ENCODE data around the gene ZFYVE21. TPM values are rescaled to one million over a fixed set of nuclear protein-coding genes. Genes with fewer than 3 reads are reported as not detected.
A peak's percentile ranks its signal among the peaks of the same experiment; 100 is the strongest.
"Not testable (repeated sequence)": the region's sequence is repeated elsewhere in the genome, so short reads cannot be mapped to it uniquely, and the experiment has no call there.

Gene ZFYVE21
- total and polyA plus RNA-seq, 4 donors, result 52.2 to 86.2 (median 65.2) TPM

DNA sequence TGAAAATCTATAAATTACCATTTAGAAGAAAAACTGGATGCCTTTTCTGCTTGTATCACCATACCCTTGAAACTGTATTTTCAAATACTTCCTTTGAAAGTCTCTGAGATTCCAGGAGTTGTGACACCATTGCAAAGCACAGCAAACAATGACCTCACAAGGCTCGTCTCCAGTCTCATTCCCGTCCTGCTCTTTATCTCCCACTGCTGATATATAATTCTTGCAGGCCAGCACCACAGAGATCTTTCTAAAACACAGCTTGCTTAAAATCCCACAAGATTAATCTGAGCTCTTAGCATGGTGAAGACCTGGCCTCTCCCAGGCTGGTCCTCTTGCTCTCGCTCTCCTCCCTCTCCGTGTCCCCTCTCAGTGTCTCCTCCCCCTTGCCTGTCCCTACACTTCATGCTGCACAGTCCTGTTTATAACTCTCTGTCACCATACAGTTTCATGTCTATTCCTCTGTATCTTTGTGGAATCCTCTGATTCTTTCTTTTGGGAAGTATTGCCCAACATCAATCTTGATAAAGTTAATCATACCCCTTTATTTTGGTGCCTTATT, 51.8 kb downstream of the ZFYVE21 start:
- 71% methylated on average over 4 of the region's 4 CpGs for WGBS (ENCODE audit: insufficient coverage)
- no peak for DNase-seq (ENCODE audit: low read depth in 4 of 6, low spot score in 6 of 6)
- no peaks in the 10 kb centered on the region for H3K9me3 ChIP-seq (ENCODE audit: control insufficient read depth, insufficient read depth, low read length)
- H3K36me3 ChIP-seq (ENCODE audit: control insufficient read depth, insufficient read depth, low read length), result no peaks in the 10 kb centered on the region
- H3K27ac ChIP-seq (ENCODE audit: low read depth, low read length), result no peak overlapping the region
- H3K4me3 ChIP-seq (ENCODE audit: low read depth, low read length), result no peak overlapping the region
- no peaks in the 10 kb centered on the region for H3K4me1 ChIP-seq (ENCODE audit: control insufficient read depth, insufficient read depth, low read length)
- H3K27me3 ChIP-seq (ENCODE audit: control insufficient read depth, insufficient read depth, low read length), result no peaks in the 10 kb centered on the region

DNA sequence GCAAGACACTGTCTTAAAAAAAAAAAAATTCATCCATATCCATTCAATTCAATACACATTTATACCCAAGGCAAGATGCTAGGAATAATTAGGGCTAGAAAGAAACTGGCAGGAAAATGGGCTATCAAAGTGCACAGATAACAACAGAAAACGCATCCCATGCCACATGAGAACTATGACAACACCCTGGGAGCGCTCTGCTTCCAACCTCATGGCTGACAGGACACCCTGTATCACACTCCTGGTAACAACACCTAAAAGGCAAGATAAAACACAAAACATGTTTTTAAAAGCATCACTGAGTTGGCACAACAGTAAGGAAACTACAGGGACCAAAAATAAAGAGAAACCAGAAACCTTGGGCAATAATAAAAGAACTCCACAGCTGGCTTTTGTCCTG, 54.9 kb downstream of the ZFYVE21 start:
- Histone ChIP-seq H3K36me3 (ENCODE audit: control insufficient read depth, insufficient read depth, low read length) (no peaks in the 10 kb centered on the region), H3K27ac (ENCODE audit: low read depth, low read length) (no peak overlapping the region), H3K4me1 (ENCODE audit: control insufficient read depth, insufficient read depth, low read length) (no peaks in the 10 kb centered on the region), H3K9me3 (ENCODE audit: control insufficient read depth, insufficient read depth, low read length) (no peaks in the 10 kb centered on the region), H3K4me3 (ENCODE audit: low read depth, low read length) (no peak overlapping the region), H3K27me3 (ENCODE audit: control insufficient read depth, insufficient read depth, low read length) (no peaks in the 10 kb centered on the region)
- DNase-seq (ENCODE audit: low read depth in 4 of 6, low spot score in 6 of 6), result no peak
- 100% methylated on average over 2 of the region's 2 CpGs for WGBS (ENCODE audit: insufficient coverage)

DNA sequence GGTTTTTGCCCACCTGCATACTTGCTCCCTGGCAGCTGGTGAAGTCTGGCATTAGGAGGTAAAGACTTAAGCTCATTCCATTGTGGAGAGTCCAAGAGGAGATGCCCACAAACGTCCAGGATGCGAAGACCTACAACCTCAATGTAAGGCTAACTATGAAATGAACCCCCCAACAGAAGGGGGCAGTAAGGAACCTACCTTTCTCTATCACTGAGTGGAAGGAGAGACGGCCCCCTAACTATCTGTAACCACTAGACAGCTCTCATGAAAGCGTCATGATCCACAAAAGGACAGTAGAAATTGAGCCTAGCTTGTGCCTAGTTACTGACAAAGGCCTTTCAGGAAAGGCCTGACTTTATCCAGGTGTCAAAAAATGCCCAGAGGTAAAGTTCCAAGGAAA, 55.3 kb downstream of the ZFYVE21 start:
- Histone ChIP-seq H3K36me3 (ENCODE audit: control insufficient read depth, insufficient read depth, low read length) (no peaks in the 10 kb centered on the region), H3K9me3 (ENCODE audit: control insufficient read depth, insufficient read depth, low read length) (no peaks in the 10 kb centered on the region), H3K4me3 (ENCODE audit: low read depth, low read length) (no peak overlapping the region), H3K27me3 (ENCODE audit: control insufficient read depth, insufficient read depth, low read length) (no peaks in the 10 kb centered on the region), H3K27ac (ENCODE audit: low read depth, low read length) (no peak overlapping the region), H3K4me1 (ENCODE audit: control insufficient read depth, insufficient read depth, low read length) (no peaks in the 10 kb centered on the region)
- no peak for DNase-seq (ENCODE audit: low read depth in 4 of 6, low spot score in 6 of 6)
- 71% methylated on average over 1 of the region's 4 CpGs for WGBS (ENCODE audit: insufficient coverage)

DNA sequence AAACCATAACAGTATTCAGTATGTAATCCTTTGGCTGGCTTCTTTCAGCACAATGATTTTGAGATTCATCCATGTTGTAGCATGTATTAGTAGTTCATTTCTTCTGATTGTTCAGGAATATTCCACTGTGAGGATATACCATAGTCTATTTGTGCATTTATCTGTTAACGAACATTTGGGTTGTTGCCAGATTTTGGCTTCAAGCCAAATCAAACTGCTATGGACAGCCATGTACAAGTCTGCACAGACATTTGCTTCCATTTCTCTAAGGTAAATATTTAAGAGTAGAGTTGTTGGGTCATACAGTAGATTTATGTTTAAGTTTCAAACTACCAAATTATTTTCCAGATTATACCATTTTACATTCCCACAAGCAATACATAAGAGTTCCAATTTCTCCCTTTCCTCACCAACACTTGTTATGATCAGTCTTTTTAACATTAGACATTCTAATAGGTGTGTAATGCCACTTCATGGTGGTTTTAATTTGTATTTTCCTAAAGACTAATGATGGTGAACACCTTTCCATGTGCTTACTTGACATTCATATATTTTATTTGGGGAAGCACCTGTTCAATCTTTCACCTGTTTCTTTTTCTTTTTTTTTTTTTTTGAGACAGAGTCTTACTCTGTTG, 56.6 kb downstream of the ZFYVE21 start:
- no peak for DNase-seq (ENCODE audit: low read depth in 4 of 6, low spot score in 6 of 6)
- Histone ChIP-seq H3K27me3 (ENCODE audit: control insufficient read depth, insufficient read depth, low read length) (no peaks in the 10 kb centered on the region), H3K9me3 (ENCODE audit: control insufficient read depth, insufficient read depth, low read length) (no peaks in the 10 kb centered on the region), H3K27ac (ENCODE audit: low read depth, low read length) (no peak overlapping the region), H3K4me3 (ENCODE audit: low read depth, low read length) (no peak overlapping the region), H3K4me1 (ENCODE audit: control insufficient read depth, insufficient read depth, low read length) (no peaks in the 10 kb centered on the region), H3K36me3 (ENCODE audit: control insufficient read depth, insufficient read depth, low read length) (no peaks in the 10 kb centered on the region)
- no CpG with 5 or more reads among the region's 1 CpG for WGBS (ENCODE audit: insufficient coverage)

DNA sequence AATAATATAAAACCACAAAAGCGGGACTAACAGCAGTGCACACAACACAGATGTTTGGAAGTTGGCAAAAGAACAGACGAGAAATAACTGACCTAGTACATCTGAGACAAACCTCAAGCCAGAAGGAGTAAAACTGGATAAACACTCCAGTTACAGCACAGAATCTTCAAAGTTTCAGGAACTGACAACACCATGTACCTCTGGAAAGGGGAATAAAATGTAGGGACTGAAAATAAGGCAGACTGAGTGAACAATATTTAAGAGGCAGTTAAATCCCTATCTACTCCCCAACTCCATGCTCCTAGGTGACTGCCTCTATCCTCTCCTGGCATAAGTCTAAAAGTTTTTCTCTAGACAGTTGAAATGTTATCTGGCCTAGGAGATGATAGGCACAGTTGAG, 57.9 kb downstream of the ZFYVE21 start:
- H3K27ac ChIP-seq (ENCODE audit: low read depth, low read length), result no peak overlapping the region
- peak in 2 of 6 donors; percentile 10 to 22 for DNase-seq (ENCODE audit: low read depth in 4 of 6, low spot score in 6 of 6)
- H3K4me1 ChIP-seq (ENCODE audit: control insufficient read depth, insufficient read depth, low read length), result no peaks in the 10 kb centered on the region
- no peaks in the 10 kb centered on the region for H3K27me3 ChIP-seq (ENCODE audit: control insufficient read depth, insufficient read depth, low read length)
- no peaks in the 10 kb centered on the region for H3K9me3 ChIP-seq (ENCODE audit: control insufficient read depth, insufficient read depth, low read length)
- no peak overlapping the region for H3K4me3 ChIP-seq (ENCODE audit: low read depth, low read length)
- WGBS (ENCODE audit: insufficient coverage), result no CpG with 5 or more reads among the region's 2 CpGs
- H3K36me3 ChIP-seq (ENCODE audit: control insufficient read depth, insufficient read depth, low read length), result peaks cover 4% of the 10 kb centered on the region

DNA sequence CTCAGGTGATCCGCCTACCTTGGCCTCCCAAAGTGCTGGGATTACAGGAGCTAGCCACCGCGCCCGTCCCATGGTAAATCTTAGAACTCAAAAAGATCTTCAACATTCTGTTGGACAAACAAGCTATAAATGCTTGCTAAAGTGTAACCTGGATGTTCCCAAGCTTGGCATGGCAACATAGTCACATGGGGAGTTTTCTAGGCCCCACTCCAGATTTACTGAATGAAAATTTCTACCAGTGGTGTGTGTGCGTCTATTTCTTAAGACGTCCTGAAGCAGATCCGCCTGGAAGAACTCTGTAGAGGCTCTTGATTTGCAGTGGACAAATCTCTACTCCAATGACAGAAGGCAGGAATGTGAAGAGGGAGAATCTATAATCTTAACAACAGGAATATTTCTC, 59.9 kb downstream of the ZFYVE21 start:
- H3K27me3 ChIP-seq (ENCODE audit: control insufficient read depth, insufficient read depth, low read length), result no peaks in the 10 kb centered on the region
- WGBS (ENCODE audit: insufficient coverage), result no CpG with 5 or more reads among the region's 7 CpGs
- H3K9me3 ChIP-seq (ENCODE audit: control insufficient read depth, insufficient read depth, low read length), result no peaks in the 10 kb centered on the region
- H3K36me3 ChIP-seq (ENCODE audit: control insufficient read depth, insufficient read depth, low read length), result peaks cover 12% of the 10 kb centered on the region
- H3K27ac ChIP-seq (ENCODE audit: low read depth, low read length), result no peak overlapping the region
- H3K4me3 ChIP-seq (ENCODE audit: low read depth, low read length), result no peak overlapping the region
- DNase-seq (ENCODE audit: low read depth in 4 of 6, low spot score in 6 of 6), result peak in 1 of 6 donors; percentile 25
- no peaks in the 10 kb centered on the region for H3K4me1 ChIP-seq (ENCODE audit: control insufficient read depth, insufficient read depth, low read length)

DNA sequence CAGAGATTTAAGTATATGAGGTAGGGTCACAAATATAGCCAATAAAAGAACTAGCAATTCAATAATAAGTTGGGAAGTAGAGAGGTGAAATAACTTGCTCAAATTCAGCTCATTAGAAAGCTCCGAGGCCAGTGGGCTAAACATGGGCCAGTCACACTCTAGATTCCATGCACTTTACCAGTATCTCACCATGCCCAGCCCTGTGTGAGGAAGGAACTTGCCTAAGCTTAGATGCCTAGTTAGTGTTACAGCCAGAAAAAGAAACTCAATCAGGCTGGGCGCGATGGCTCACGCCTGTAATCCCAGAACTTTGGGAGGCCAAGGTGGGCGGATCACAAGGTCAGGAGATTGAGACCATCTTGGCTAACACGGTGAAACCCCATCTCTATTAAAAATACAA, 60.7 kb downstream of the ZFYVE21 start:
- not testable (repeated sequence) for H3K9me3 ChIP-seq (ENCODE audit: control insufficient read depth, insufficient read depth, low read length); H3K4me3 ChIP-seq (ENCODE audit: low read depth, low read length); H3K27me3 ChIP-seq (ENCODE audit: control insufficient read depth, insufficient read depth, low read length); H3K4me1 ChIP-seq (ENCODE audit: control insufficient read depth, insufficient read depth, low read length); DNase-seq (ENCODE audit: low read depth in 4 of 6, low spot score in 6 of 6); H3K27ac ChIP-seq (ENCODE audit: low read depth, low read length)
- H3K36me3 ChIP-seq (ENCODE audit: control insufficient read depth, insufficient read depth, low read length), result peaks cover 12% of the 10 kb centered on the region
- 100% methylated on average over 3 of the region's 6 CpGs for WGBS (ENCODE audit: insufficient coverage)

DNA sequence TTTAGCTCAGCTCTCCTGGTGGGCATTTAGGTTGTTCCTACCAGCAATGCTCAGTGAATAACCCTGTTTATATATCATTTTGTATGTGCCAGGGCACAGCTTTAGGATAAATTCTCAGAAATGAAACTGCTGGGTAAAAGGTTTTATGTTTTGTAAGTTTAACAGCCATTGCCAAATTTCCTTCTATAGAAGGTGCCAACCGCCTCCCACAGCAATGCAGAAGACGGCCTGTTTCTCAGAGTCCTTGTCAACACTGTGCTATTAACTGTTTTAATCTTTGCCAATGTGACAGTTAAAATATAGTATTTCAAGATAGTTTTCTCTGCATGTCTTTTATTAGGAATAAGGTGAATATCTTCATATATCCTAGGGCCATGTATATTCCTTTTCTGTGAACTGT, 66.8 kb downstream of the ZFYVE21 start:
- Histone ChIP-seq H3K4me3 (ENCODE audit: low read depth, low read length) (no peak overlapping the region), H3K4me1 (ENCODE audit: control insufficient read depth, insufficient read depth, low read length) (no peaks in the 10 kb centered on the region), H3K36me3 (ENCODE audit: control insufficient read depth, insufficient read depth, low read length) (peaks cover 15% of the 10 kb centered on the region), H3K27me3 (ENCODE audit: control insufficient read depth, insufficient read depth, low read length) (no peaks in the 10 kb centered on the region), H3K27ac (ENCODE audit: low read depth, low read length) (no peak overlapping the region), H3K9me3 (ENCODE audit: control insufficient read depth, insufficient read depth, low read length) (no peaks in the 10 kb centered on the region)
- WGBS (ENCODE audit: insufficient coverage), result no CpG with 5 or more reads among the region's 2 CpGs
- no peak for DNase-seq (ENCODE audit: low read depth in 4 of 6, low spot score in 6 of 6)

Measured in spinal cord (tissue), 10 donors.